Fibroblast of gingiva (primary cell): Measurements from ENCODE around the gene SPPL3.

Source experiments
- DNase-seq: peaks from one replicate; pipeline ENCODE4 v3.0.0-alpha.2; 2011; ENCODE audit warnings: low read depth

The SPPL3 gene

DNA sequence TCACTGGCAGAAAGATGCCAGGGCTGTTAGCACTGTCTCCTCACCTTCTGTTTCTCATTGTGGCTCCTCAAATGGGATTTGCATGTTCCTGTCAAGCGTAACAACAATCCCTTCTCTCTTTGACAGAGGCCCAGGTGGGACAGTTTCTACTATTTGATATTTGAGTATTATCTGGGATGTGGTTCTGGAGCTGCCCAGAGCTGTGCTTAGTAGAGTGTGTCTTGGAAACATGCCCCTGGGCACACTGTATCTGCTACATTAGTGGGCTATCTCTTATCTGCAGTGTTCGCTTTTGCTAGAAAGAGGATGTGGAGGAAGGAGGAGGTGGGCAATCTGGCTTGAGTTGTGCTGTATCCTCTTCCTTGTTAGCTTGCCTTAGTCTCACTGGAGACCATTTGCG lies 182.3 kb downstream of the SPPL3 start:
- DNase-seq: no peak

DNA sequence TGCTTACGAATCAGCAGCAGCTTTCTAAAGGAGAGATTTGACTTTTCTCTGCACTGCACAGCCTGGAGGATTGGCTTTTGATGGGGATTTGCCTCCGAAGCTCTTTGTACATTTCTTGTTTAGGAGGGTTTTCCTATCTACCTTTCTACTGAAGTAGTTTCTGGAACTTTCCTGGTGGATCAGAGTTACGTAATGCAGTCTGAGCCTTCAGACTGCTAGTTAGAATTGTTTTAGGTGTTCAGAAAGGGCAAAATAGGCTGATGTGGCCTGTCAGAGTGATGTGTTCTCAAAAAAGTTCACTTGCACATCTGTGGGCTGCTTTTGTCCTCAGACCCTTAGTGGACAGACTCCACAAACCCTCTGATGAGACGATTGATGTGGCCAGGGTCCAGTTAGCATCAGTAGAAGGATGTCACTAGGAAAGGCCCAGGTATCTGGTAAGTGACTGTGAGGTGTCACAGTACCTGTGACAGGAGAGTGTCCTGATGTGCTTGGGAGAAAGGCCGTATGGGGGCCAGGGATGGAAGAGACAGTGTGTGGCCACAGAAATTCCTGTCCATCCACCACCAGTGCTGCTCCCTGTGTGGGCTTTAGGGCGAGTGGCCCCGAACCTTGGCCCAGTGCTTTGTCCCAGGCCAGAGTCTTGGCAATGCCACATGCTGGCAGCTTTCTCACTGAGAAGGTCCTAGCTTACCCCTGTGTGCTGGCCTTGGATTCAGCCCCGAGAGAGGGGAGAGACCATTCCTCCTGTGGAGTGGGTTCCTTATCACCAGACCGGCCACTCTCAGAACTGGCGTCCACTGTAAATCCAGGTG lies 183.0 kb downstream of the SPPL3 start:
- no peak for DNase-seq

DNA sequence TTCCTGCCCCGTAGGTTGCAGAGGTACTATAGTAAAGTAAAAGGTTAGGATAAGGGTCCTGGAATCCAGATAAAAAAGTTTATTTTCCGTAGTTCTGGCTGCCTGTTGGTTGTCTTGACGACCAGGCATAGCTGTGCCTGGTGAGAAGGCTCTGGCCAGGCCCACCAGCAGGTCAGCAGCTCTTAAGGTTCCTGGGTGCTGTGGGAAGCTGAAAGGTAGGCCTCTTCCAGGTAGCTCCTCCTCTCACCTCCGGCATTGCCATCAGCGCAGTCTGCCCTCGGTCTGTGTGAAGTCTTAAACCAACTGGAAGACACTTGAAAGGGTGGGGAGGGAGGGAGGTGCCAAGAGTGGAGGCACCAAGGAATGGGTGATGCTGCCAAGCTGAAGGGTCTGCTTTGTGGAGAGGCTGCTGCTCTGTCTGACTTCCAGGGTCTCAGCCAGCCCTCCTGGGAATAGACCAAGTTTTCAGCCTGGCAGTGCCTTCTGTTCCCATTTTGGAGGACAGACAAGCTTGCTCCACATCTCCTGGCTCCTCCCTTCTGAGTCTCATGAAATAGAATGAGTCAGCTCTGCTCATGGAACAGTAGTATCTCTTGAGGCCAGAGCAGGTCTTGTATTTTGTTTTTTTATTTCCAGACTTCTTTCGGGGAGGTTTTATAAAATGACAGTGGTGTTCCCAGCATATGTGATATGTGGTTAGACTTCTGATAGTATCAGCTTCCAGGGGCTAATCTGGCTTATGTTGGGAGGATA lies 183.7 kb downstream of the SPPL3 start:
- DNase-seq: peak; percentile 77

DNA sequence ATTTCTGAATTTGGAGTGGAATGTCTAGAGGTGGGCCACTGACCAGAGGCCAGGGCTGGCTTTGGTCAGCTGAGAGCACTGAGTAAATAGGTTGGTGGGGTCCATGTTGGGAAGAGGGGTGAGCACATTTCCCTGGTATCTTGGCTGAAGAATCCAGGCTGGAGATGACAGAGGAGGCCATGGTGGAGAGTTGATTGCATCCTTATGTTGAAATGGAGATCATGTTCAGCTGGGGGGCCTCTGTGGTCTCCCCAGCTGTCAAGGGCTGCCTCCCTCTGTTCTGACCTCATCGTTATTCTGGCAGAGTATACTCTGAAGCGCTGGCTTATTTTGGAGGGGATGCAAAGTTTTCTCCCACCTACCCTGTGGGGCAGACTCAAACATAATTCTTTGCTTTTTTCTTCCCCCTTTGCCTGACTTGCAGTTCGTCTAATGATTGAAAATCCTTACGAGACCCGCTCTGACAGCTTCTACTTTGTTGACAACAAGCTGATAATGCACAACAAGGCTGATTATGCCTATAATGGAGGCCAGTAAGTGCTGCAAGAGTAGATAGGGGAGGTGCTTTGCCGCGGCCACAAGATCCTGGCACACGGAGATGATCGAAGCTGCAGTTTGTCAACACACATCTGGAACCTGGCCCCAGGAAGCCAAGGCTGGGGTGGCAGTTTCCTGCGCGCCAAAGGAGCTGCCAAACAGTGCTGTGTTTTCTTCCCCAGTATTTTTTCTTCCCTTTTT lies 184.5 kb downstream of the SPPL3 start:
- DNase-seq: no peak

DNA sequence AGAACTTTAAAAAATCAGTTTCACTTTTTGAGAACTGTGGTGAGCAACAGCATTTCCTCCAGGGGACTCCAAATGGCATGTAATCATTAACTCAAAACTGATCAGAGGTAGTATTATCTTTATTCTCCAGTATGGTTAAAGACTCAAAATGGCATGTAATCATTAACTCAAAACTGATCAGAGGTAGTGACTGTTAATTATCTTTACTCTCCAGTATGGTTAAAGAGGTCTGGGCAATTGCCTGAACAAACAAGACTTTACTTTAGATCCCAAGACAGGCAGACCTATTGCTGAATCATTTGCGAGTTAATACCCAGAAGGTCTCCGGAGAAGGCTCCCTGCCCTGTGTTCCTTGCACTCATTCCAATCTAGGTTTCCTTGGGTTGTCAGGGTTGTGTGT lies 185.1 kb downstream of the SPPL3 start:
- DNase-seq: no peak

DNA sequence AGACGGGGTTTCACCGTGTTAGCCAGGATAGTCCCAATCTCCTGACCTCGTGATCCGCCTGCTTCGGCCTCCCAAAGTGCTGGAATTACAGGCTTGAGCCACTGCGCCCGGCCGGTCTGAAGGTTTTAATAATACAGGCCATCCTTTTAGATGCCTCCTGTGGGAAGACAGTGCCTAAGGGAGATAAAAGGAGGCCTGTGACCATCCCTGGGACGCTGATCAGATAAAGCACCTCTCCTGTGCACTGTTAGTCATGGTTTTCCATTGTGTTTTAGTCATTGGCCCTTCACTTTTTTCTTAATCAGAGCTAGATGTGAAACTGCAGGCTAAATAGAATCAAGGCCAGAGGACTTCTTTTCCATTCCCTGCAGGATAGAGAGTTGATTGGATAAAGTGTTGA lies 186.1 kb downstream of the SPPL3 start:
- DNase-seq: no peak

DNA sequence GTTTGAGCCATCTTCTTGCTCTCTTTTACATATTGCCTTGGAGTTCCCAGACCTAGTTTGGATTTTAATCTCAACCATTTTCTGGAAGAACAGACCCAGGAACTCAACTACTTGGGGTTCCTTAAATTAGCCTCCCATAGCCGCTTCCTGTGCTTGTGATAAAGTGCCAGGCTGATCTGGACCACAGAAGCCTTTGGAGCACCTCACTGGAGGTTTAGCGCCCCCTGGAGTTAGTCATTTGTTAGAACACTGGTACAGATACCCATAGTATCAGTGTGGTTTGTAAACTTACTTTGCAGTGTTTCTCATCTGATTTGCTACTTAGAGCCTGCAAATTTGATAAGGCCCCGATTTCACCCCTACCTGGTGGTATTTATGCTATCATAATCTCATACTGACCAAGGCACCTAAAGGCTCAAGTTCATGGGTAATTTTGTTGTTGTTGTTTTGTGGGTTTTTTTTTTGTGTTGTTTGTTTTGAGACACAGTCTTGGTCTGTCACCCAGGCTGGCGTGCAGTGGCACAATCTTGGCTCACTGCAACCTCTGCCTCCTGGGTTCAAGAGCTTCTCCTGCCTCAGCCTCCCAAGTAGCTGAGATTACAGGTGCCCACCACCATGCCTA lies 190.2 kb downstream of the SPPL3 start:
- DNase-seq: peak; percentile 72

DNA sequence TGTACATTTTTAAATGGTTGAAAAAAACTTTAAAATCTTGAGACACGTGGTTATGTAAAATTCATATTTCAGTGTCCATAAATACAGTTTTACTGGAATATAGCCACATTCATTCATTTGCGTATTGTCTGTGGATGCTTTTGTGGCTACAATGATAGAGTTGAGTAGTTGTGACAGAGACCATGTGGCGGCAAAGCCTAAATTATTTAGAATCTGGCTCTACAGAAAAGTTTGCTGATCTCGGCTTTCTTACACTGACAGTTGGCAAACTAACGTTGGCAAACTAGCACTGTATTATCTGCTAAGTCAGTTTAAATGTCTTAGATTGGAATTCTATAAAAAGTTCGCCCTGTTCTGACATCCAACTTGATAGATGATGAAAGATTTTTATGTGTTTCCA lies 191.5 kb downstream of the SPPL3 start:
- DNase-seq: no peak
